MCF 10A (cell line): ENCODE results near the gene RNU2-1. TPM values are rescaled to one million over a fixed set of nuclear protein-coding genes. Genes with fewer than 3 reads are reported as not detected.
"Not testable (repeated sequence)": the region's sequence is repeated elsewhere in the genome, so short reads cannot be mapped to it uniquely, and the experiment has no call there.

Experiments
- Bru-seq: library from RNA; stranded (reverse); fragments of 400-500 nt; gene quantifications from one replicate; lab custom pipeline; 2021; lab: Mats Ljungman, UMichigan
- BruChase-seq, 2 experiments: library from RNA; stranded (reverse); fragments of 400-500 nt; gene quantifications; one replicate each; lab custom pipeline; 2021; lab: Mats Ljungman, UMichigan
- BruUV-seq: library from RNA; stranded (reverse); fragments of 400-500 nt; replicated peaks from 2 replicates; lab custom pipeline; 2021; lab: Mats Ljungman, UMichigan
- CTCF ChIA-PET: fragments of 300-600 bp; sonication (Branson Sonifier 250); formaldehyde crosslinking; extraction: SDS; loops from one replicate; lab custom pipeline; 2021; ENCODE audit warnings: antibody characterized with exemption, inconsistent platforms; lab: Yijun Ruan, JAX
- POLR2A ChIA-PET: fragments of 300-600, 350-650 bp; sonication (Branson Sonifier 250); formaldehyde crosslinking; extraction: SDS; loops from one replicate; lab custom pipeline; 2020; ENCODE audit warnings: antibody characterized with exemption, inconsistent platforms; lab: Yijun Ruan, JAX
- DNase-seq: peaks from one replicate; pipeline ENCODE4 v3.0.0-alpha.2; 2018; ENCODE audit not compliant: unreplicated experiment
- H3K27ac Mint-ChIP-seq: one replicate; pipeline ENCODE4 v1.8.0; 2022; ENCODE audit warnings: mild to moderate bottlenecking, low read depth, mixed read lengths; ENCODE audit not compliant: unreplicated experiment
- H3K27me3 Mint-ChIP-seq: one replicate; pipeline ENCODE4 v1.8.0; 2022; ENCODE audit warnings: mixed read lengths; ENCODE audit not compliant: insufficient read depth, unreplicated experiment
- H3K36me3 Mint-ChIP-seq: one replicate; pipeline ENCODE4 v1.8.0; 2022; ENCODE audit warnings: mild to moderate bottlenecking, moderate library complexity, mixed read lengths; ENCODE audit not compliant: insufficient read depth, unreplicated experiment
- H3K4me1 Mint-ChIP-seq: one replicate; pipeline ENCODE4 v1.8.0; 2022; ENCODE audit warnings: mixed read lengths; ENCODE audit not compliant: insufficient read depth, unreplicated experiment
- H3K4me3 Mint-ChIP-seq: one replicate; pipeline ENCODE4 v1.8.0; 2022; ENCODE audit warnings: mild to moderate bottlenecking, moderate library complexity, mixed read lengths; ENCODE audit not compliant: unreplicated experiment
- H3K9me3 Mint-ChIP-seq: one replicate; pipeline ENCODE4 v1.8.0; 2022; ENCODE audit warnings: mixed read lengths; ENCODE audit not compliant: unreplicated experiment
- intact Hi-C: fragments of 100-400 bp; cut with micrococcal nuclease; formaldehyde crosslinking; loops from 2 replicates; pipeline ENCODE4 v1.14.1; 2022
- long read RNA-seq: library from polyadenylated mRNA; stranded (forward); transcript quantifications from one replicate; pipeline ENCODE4 v2.0.0, GENCODE V29; 2022
- total RNA-seq: library from RNA; stranded (reverse); gene quantifications from 2 replicates; pipeline ENCODE4 v1.2.3, GENCODE V29; 2022

Gene RNU2-1
- total RNA-seq (4,245 and 4,277 TPM in 2 replicates), Bru-seq, nascent RNA (not detected), BruChase-seq, experiment 1, labeled RNA remaining after a 6-hour chase (not detected), BruChase-seq, experiment 2, labeled RNA remaining after a 2-hour chase (not detected)
- long read RNA-seq = 0 reads

DNA sequence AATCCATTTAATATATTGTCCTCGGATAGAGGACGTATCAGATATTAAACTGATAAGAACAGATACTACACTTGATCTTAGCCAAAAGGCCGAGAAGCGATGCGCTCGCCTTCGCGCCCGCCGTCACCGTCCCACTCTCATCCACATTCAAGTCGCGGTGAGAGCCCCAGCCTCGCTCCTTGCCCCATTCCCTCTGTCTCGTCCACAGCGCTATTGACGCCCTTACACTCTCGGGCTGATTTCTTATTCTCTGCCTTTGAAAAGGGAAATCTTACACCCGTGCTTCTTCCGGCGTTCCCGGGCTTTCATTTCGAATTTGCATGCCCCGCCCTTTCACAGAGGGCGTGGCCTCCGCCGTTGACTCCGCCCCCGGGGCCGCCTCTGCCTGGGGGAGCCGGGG, at the start of gene RNU2-1:
TSS of gene RNU2-1 (minus strand) at position 101 of the 400 bp plus-strand sequence.
- BruUV-seq, intact Hi-C loops, DNase-seq, H3K27ac Mint-ChIP-seq, H3K4me1 Mint-ChIP-seq, H3K27me3 Mint-ChIP-seq, H3K9me3 Mint-ChIP-seq, POLR2A ChIA-PET, H3K36me3 Mint-ChIP-seq, H3K4me3 Mint-ChIP-seq, CTCF ChIA-PET: not testable (repeated sequence)

DNA sequence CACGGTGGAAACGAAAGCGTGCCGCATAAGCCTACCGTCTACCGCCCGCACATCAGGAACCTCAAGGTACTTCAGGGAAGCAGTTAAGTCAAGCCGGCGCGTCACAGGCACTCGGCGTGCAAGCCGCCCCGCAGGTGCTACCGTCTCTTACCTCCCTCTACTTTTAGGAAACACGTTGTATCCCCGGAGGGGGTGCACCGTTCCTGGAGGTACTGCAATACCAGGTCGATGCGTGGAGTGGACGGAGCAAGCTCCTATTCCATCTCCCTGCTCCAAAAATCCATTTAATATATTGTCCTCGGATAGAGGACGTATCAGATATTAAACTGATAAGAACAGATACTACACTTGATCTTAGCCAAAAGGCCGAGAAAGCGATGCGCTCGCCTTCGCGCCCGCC, 39.1 kb upstream of the RNU2-1 start:
- POLR2A ChIA-PET, H3K4me1 Mint-ChIP-seq, H3K9me3 Mint-ChIP-seq, CTCF ChIA-PET, intact Hi-C loops, H3K27me3 Mint-ChIP-seq, DNase-seq, H3K36me3 Mint-ChIP-seq: not testable (repeated sequence)
- TSS peak; percentile 100 for BruUV-seq
- peak overlapping the region; percentile 47 for H3K27ac Mint-ChIP-seq
- peak overlapping the region; percentile 55 for H3K4me3 Mint-ChIP-seq

DNA sequence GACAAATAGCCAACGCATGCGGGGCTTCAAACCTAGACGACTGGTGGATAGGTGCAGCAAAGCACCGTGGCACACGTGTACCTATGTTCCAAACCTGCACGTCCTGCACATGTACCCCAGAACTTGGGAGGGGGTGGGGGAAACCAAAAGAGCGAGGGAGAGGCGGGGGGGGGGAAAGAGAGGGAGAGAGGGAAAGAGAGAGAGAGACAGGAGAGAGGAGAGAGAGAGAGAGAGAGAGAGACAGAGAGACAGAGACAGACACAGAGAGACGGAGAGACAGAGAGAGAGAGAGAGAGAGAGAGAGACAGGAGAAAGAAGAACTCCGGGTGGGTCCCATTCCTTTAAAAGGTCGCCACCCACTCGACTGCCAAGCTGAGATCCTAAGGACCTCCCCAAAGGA, 38.7 kb upstream of the RNU2-1 start:
- DNase-seq, CTCF ChIA-PET, H3K27me3 Mint-ChIP-seq, H3K9me3 Mint-ChIP-seq, intact Hi-C loops, BruUV-seq, H3K4me1 Mint-ChIP-seq, POLR2A ChIA-PET, H3K36me3 Mint-ChIP-seq: not testable (repeated sequence)
- peak overlapping the region; percentile 47 for H3K27ac Mint-ChIP-seq
- peak overlapping the region; percentile 55 for H3K4me3 Mint-ChIP-seq

DNA sequence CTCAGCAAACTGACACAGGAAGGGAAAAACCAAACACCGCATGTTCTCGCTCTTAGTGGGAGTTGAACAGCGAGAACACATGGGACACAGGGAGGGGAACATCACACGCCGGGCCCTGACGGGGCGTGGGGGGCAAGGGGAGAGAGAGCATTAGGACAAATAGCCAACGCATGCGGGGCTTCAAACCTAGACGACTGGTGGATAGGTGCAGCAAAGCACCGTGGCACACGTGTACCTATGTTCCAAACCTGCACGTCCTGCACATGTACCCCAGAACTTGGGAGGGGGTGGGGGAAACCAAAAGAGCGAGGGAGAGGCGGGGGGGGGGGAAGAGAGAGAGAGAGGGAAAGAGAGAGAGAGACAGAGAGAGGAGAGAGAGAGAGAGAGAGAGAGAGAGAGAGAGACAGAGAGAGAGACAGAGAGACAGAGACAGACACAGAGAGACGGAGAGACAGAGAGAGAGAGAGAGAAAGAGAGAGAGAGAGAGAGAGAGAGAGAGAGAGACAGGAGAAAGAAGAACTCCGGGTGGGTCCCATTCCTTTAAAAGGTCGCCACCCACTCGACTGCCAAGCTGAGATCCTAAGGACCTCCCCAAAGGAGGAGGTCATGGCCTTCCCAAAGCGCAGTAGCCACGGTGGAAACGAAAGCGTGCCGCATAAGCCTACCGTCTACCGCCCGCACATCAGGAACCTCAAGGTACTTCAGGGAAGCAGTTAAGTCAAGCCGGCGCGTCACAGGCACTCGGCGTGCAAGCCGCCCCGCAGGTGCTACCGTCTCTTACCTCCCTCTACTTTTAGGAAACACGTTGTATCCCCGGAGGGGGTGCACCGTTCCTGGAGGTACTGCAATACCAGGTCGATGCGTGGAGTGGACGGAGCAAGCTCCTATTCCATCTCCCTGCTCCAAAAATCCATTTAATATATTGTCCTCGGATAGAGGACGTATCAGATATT, 37.1 kb upstream of the RNU2-1 start:
- BruUV-seq, DNase-seq, H3K4me3 Mint-ChIP-seq, CTCF ChIA-PET, H3K4me1 Mint-ChIP-seq, POLR2A ChIA-PET, H3K9me3 Mint-ChIP-seq, H3K36me3 Mint-ChIP-seq, intact Hi-C loops, H3K27me3 Mint-ChIP-seq, H3K27ac Mint-ChIP-seq: not testable (repeated sequence)

DNA sequence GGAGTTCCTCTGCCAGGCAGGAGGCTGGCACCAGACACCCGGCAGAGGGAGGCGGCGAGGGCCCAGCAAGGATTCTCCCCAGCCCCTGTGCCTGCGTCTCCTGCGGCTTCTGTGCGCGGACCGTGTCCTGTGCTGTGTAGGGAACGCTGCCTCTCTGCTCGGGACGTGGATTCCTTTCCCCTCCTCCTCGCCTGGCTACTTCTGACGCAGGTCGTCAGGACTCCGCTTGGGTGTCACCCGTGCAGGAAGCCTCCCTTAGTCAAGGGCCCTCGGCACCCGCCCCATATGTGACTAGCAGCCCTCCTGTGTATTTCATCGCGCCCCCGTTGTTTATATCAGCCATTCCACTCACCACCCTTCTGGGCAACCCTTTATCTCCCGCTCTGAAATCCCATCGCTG, 12.7 kb upstream of the RNU2-1 start:
- H3K36me3 Mint-ChIP-seq = not testable (repeated sequence)

DNA sequence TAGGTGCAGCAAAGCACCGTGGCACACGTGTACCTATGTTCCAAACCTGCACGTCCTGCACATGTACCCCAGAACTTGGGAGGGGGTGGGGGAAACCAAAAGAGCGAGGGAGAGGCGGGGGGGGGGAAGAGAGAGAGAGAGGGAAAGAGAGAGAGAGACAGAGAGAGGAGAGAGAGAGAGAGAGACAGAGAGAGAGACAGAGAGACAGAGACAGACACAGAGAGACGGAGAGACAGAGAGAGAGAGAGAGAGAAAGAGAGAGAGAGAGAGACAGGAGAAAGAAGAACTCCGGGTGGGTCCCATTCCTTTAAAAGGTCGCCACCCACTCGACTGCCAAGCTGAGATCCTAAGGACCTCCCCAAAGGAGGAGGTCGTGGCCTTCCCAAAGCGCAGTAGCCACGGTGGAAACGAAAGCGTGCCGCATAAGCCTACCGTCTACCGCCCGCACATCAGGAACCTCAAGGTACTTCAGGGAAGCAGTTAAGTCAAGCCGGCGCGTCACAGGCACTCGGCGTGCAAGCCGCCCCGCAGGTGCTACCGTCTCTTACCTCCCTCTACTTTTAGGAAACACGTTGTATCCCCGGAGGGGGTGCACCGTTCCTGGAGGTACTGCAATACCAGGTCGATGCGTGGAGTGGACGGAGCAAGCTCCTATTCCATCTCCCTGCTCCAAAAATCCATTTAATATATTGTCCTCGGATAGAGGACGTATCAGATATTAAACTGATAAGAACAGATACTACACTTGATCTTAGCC, 7.0 kb upstream of the RNU2-1 start:
- H3K4me1 Mint-ChIP-seq, intact Hi-C loops, H3K27me3 Mint-ChIP-seq, H3K9me3 Mint-ChIP-seq, CTCF ChIA-PET, BruUV-seq, POLR2A ChIA-PET, H3K36me3 Mint-ChIP-seq, DNase-seq, H3K27ac Mint-ChIP-seq, H3K4me3 Mint-ChIP-seq: not testable (repeated sequence)

More for the DNA sequence above, 12.7 kb upstream of the RNU2-1 start:
- H3K27me3 Mint-ChIP-seq, H3K4me1 Mint-ChIP-seq, BruUV-seq, H3K4me3 Mint-ChIP-seq, H3K27ac Mint-ChIP-seq, intact Hi-C loops, POLR2A ChIA-PET, CTCF ChIA-PET, H3K9me3 Mint-ChIP-seq, DNase-seq: not testable (repeated sequence)

DNA sequence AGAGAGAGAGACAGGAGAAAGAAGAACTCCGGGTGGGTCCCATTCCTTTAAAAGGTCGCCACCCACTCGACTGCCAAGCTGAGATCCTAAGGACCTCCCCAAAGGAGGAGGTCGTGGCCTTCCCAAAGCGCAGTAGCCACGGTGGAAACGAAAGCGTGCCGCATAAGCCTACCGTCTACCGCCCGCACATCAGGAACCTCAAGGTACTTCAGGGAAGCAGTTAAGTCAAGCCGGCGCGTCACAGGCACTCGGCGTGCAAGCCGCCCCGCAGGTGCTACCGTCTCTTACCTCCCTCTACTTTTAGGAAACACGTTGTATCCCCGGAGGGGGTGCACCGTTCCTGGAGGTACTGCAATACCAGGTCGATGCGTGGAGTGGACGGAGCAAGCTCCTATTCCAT, 5.8 kb upstream of the RNU2-1 start:
- H3K4me1 Mint-ChIP-seq, H3K27me3 Mint-ChIP-seq, POLR2A ChIA-PET, BruUV-seq, intact Hi-C loops, H3K4me3 Mint-ChIP-seq, H3K27ac Mint-ChIP-seq, CTCF ChIA-PET, DNase-seq, H3K36me3 Mint-ChIP-seq, H3K9me3 Mint-ChIP-seq: not testable (repeated sequence)

DNA sequence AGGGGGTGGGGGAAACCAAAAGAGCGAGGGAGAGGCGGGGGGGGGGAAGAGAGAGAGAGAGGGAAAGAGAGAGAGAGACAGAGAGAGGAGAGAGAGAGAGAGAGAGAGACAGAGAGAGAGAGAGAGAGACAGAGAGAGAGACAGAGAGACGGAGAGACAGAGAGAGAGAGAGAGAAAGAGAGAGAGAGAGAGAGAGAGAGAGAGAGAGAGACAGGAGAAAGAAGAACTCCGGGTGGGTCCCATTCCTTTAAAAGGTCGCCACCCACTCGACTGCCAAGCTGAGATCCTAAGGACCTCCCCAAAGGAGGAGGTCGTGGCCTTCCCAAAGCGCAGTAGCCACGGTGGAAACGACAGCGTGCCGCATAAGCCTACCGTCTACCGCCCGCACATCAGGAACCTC, 514 bp downstream of the RNU2-1 start:
- intact Hi-C loops, BruUV-seq, H3K4me1 Mint-ChIP-seq, CTCF ChIA-PET, DNase-seq, H3K36me3 Mint-ChIP-seq, H3K4me3 Mint-ChIP-seq, POLR2A ChIA-PET, H3K9me3 Mint-ChIP-seq, H3K27me3 Mint-ChIP-seq, H3K27ac Mint-ChIP-seq: not testable (repeated sequence)
